ENCODE measurements around the gene GNG12.

GNG12 gene

DNA sequence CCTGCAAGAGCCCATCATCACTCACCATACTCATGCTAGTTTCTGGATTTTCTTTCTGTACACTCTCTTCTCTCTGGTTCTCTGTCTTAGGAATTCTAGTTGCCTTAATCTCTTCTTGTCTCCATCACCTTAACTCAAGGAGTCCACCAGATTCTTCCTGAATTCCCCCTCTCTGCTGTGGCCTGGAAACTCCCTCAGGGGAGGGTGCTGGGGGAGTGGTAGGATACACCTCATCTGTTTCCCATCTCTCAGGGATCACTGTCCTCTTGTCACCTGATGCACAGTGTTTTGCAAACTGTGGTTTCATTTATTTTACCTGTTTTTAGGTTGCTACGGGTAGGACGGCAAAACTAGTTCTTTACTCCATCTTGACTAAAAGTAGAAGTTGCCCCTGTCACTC lies 6.6 kb upstream of the GNG12 start:
- no peak for DNase-seq

DNA sequence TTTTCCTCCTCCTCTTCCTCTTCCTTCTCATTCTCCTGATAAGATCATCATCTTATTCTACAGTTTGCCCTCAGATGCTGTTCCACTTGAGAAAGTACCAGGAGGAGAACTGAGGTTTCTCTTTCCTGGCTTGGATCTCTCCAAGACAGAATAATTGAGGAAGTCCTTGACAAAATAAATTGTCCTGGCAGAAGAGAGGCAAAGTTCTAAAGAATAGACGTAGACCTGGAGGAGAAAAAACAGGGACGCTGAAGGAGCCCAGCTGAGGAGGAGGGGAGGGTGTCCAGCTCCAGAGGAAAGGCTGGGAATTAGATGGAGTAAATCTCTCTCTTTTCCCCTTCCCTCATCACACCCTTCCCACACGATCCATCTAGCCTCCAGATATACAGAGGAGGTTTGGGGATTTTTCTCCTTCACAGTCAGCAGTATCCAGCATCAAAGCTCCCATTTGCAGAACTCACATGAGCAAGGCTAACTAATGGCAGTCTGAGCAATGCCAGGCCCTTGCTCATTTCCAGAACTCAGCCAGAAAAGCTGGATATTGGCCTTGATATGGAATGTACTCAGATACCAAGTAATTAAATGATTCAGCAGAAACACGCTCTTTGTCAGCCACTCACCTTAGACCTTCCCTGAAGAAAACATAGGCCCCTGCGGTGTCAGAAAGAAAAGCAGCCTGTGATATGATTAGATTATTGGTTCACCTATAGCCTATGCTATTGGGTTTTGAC lies 5.1 kb upstream of the GNG12 start:
- no peak for DNase-seq

DNA sequence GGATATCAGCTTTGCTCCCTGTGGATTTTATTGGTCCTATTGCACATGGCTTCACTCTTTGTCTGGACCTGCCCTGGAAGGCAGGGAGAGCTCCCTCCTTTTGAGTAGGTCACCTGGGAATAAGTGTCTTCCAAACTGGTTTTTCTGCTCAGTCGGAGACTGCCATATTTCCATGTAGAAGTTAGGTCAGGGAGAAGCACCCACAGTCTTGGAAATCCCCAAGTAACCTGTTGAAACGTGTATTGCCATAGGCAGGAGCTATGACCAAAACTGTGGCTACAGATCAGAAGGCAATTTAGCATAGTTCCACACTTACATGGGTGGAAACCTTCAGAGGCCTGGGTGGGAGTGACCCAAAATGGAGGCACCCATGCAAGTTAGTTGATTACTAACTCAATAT lies 3.5 kb upstream of the GNG12 start:
- no peak for DNase-seq

DNA sequence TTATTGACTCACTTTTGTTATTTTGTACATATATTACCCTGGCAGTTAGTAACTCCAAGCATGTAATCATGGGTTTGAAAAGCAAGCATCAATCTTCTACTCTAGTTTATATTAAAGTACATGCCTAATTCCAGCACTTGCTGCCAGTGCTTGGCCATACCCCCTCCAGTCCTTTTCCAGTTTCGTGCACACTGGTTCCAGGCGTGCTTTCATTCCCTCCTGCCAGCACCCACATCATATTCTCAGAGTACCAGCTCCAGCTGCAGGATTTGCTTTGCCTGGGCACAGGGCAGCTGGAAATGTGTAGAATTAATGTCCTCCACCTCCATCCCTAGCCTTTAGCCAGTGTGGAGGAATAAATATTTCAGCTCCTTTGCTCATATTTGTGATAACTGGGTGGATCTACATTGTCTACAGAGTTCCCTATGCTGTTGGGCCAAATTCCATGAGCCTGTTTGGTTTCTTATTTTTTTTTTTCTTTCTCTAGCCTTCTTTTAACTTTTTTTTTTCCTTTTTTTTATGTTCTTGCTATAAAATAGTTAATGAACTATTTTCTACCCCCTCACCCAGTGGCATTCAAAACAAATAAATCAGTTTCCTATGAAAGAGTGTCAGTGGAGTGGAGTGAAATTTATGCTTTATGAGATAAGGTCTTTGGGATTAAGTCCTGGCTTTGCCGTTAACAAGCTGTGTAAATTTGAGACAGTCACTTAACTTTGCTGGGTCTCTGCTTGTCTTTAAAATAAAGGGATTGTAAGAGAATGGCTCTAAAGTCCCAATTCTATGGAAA lies 2.6 kb upstream of the GNG12 start:
- DNase-seq, result no peak

DNA sequence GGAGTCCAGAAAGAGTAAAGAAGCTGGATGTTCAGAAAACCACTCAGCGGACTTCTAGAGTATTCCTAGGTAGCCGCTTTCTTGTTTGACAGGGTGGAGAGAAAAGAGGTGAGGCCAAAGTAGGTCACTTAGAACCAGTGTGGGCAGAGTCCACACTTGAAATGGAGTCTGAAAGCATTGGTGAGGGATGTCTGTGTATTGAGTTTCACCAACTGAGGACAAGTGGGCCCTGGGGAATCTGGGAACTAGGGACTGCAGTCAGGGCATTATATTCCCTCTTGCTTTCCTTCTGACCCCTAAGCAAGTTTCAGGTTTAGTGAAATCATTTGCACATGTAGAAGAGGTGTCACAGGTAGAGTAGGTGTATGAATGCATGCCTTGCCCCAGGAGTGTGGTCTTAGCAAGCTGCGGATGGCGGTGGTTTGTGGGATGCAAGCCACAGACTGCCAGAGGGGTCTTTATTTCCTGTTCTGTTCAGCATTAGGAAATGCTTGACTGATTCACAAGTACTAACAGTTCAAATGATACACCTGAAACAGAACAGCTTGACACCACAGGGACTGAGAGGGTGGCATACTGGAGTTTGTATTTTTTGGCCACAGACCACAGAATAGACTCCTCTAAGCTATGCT lies 1.1 kb upstream of the GNG12 start:
- DNase-seq, result no peak

DNA sequence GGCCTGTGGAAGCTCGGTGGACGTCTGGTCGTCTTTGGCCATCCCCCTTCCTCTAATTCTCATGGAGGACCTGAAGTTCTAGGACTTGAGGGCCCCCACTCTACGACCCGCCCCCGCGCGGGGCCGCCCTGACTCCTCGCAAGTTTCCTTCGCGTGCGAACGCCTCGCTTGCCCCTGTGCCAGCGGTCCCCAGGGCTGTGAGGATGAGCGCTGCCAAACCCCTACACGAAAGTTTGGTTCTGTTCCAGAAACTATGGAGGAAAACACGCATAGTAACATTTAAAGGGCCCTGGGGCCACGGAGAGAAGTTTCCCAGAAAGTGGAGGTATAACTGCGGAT lies 304 bp upstream of the GNG12 start:
- no peak for DNase-seq

DNA sequence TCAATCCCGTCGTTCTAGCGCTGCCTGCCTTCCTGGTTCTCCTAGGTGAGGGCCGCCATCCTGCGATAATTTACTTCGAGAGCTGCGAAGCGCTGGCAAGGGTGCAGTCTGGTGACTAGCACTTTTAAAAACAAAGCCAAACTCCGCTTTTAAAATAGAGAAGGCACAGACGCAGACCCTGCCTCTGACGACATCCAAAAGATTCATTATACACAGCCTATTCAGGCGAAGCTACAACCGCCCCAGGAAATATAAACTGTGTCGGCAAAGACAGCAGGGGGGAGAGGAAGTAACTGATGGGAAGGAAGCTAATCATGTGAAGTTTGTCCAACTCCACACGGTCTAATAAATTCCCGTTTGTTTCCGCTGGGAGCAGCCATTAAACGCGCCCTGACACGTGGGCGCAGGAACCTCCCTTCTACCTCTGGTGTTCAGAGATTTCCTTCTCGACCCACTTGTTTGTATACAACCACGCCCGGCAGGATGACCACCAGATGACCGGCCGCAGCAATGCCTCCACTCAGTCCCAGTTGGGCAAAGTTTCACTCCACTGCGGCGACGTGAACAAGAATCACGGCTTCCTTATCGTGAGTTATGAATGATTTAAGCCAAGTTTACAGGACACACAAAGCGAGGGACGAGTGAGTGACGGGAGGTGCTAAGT lies 1.3 kb downstream of the GNG12 start:
- no peak for DNase-seq

DNA sequence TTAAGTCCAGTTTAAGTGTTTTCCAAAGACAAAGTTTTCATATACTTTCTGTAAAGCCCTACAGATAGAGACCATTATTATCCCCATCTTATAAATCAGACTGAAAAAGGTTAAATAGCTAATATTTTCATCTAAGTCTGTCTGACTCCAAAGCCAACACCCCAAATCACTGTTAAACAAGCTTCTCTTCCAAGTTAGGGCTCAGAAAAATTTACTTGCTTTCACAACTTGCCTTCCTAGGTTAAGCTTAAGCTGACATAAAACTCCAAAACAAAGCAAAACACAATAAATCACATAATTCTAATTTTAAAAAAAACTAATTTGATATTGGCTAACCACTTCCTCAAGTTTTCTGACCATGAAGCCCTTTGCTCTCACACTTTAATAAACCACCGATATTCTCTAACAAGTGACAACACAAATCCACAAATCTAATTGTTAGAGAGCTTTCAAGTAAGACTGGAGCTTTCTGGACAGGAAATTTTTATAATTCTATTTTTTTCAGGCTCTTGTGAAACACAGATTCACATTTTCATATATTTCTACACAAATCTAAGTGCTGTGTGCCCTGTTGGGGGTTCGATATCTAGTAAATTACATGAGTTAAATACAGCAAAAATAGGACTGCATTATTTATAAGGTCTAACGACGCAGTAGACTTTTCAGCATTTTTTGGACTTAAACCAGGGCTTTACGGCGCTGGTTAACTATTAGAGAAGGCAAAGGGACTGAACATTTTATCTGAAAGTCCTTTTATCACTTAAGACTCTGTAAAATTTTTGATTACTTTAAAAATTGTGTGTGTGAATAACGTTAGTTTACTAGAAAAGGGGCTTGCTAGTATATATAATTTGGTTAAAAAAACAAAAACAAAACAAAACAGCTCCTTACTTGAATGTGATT lies 2.1 kb downstream of the GNG12 start:
- no peak for DNase-seq

DNA sequence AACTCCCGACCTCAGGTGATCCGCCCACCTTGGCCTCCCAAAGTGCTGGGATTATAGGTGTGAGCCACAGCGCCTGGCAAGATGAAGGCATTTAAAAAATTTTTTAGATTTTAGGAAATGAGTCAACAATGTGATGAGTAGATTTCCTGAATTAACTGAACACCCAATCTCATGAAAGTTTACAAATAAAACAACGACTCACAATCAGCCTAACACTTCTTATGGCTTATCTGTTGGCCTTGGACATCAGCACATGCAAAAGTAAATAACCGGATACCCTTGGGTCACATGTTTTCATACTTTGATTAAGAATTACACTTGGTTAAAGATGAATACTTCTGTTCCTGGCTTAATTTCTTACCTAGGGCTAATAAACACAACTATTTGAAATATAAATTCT lies 3.0 kb downstream of the GNG12 start:
- DNase-seq, result no peak

DNA sequence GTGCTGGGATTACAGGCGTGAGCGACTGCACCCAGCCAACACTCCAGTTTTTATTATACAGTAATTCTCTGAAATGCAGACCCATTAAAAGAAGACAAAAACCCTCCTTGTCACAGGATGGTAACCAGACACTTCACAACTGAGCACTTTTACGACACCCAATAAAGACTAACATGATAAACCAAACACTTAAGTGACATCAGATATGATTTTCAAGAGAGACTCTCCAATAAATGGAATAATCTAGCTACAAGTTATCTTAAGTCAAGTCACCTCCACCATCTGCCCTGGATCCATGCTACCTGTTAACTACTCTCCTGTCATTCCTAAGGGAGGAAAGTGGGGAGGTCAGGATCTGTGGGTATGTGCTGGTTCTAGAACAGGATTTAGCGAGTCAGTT lies 5.6 kb downstream of the GNG12 start:
- DNase-seq, result no peak

DNA sequence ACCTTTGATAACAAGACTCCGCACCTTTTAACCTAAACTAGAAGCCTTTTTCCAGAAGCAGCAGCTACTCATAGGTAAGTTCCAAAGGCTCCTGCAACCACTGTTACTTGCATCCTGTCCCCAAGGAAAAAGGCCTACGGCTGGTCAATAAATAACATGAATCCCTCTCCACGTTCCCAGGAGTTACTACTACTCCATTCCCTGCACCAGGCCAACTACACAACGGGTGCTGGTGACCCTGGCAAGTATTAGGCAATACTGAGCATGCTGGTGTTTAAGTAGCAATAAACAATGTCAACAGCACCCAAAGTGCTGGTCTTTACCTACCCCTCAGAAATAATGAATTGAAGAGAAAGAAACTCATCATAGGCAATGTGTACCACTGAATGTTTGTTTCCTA lies 7.7 kb downstream of the GNG12 start:
- DNase-seq, result no peak

DNA sequence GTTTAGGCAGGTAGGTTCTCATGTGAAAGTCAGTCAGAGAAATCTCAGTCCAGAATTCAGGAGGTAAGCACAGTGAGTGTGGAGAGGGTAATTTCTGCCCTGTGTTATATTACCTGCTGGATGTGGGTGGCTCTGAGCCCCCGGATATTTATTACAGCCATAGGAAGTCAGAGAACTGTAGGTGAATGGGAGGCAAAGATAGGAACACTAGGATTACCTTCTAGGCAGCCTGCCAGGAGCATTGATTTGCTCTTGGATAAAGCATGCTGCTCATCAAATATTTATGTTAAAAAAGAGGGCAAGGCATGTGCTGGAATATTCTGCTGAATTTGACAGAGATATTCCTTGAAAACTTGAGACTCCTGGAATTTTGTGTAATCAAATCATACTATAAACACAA lies 8.5 kb downstream of the GNG12 start:
- no peak for DNase-seq

DNA sequence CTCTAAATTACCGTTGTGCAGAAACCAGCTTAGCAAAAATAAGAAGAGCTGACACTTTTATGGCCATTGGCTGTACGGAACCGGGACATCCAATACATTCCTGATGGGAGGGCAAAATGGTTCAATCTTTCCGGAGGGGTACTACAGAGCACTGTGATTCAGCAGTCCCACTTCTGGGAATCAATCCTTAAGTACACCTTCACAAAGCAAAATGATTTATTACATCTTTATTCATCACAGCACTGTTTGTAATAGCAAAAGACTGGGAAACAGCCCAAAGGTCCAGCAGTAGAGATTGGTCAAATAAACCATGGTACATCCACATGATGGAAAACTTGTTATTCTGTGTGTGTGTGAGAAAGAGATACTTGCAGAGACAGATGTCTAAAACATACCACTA lies 9.7 kb downstream of the GNG12 start:
- no peak for DNase-seq

DNA sequence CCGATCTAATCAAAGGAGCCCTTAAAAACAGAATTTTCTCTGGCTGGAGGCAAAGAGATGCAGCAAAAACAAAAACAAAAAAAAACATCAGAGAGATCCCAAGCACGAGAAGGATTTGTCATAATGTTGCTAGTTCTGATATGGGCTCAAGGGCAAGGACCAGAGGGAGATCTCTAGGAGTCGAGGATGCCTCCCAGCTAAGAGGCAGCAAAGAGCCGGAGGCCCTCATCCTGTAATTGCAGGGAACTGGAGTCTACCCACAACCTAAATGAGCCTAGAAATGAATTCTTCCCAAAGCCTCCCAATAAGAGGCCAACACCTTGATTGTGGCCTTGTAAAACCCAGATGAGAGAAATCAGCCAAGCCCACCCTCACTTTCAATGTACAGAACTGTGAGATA lies 12.0 kb downstream of the GNG12 start:
- DNase-seq, result no peak

DNA sequence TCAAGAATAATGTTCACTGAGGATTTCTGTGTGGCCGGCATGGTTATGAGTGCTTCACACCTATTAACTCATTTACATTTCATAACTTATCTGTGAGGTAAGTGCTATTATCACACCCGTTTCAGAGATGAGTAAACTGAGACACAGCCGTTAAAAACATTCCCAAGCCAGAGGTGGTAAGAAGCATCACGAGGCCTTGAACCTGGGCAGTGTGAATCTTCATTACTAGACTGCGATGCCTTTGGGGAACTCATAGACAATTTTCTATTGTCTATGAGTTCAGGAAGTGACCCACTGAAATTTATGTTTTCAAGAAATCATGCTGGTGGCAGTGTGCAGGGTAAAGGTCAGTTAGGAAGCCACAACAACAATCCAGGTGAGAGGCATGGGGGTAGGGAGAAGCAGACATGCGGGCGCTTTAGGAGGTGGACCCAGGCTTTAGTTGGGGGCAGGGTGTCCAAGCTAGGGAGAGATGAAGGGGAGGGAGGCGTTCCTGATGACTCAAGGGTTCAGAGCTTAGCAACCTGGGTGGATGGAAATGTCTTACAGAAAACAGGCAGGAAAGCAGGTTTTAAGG lies 14.5 kb downstream of the GNG12 start:
- DNase-seq, result no peak

DNA sequence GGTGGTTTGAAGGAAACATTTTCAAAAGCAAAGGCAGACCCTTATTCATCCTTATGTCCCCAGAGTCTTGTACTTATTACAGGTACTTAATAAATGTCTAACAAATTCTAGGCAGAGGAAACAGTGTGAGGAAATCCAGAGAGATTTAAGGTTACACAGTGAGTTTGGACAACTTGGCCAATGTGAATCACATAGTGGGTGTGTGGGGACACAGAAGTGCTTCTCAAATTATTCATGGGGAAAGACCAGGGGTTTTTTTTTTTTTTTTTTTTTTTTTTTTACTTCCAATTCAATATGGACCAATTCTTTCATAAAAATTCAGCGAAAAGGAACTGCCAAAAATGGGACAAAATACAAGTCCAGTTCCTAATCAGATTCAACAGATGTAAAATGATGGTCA lies 15.1 kb downstream of the GNG12 start:
- no peak for DNase-seq

DNA sequence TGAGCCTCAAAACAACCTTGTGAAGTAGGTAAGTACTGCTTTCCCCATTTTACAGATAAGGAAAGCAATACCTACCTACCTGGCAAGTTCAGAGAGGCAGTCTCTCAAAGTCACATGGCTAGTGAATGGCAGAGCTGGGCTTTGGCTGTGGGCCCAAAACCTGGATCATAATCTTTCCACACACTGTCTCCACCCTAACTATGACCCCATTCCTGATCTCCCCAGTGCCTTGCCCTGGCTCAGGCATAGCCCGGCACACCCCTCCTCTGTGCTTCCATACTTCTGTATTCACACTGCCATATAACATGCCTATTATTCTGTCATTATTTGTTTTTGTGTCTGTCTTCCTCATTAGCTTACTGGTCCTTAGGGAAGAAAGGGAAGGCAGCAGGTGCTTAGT lies 15.9 kb downstream of the GNG12 start:
- no peak for DNase-seq

DNA sequence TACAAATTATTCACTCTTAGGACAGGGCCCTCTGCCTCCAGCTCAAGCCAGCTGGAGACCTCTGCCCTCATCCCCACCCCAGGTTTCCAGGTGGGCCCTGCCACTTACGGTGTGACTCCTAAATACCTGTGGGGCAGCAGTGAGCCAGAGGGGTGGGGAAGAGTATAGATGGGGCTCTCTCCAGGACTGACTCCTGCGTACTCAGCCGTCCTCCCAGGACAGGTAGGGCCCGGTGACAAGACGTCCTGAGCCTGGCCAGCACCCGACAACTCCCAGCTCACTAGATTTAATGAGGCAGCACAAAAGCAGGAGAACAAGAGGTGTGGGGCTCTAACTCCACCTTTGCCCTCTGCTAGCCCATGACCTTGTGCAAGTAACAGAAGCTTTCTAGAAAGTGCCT lies 16.8 kb downstream of the GNG12 start:
- no peak for DNase-seq

DNA sequence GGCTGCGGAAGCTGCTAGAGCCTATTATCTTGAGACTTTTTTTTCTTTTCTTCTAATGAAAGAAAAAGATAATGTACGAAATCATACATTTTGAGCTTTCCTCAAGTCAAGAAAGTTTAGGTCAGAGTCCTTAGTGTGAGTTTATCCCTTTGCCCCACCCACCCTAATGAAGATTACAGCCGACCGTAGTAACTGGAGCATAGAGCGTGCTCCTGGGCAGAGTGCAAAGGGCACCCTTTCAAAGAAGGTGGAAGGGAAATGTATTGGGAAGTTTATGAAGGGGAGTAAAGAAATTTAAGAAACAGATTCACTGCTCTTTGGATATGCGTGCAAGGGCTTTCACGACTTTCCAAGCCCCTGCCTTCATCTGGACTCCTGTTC lies 17.2 kb downstream of the GNG12 start:
- DNase-seq, result no peak

DNA sequence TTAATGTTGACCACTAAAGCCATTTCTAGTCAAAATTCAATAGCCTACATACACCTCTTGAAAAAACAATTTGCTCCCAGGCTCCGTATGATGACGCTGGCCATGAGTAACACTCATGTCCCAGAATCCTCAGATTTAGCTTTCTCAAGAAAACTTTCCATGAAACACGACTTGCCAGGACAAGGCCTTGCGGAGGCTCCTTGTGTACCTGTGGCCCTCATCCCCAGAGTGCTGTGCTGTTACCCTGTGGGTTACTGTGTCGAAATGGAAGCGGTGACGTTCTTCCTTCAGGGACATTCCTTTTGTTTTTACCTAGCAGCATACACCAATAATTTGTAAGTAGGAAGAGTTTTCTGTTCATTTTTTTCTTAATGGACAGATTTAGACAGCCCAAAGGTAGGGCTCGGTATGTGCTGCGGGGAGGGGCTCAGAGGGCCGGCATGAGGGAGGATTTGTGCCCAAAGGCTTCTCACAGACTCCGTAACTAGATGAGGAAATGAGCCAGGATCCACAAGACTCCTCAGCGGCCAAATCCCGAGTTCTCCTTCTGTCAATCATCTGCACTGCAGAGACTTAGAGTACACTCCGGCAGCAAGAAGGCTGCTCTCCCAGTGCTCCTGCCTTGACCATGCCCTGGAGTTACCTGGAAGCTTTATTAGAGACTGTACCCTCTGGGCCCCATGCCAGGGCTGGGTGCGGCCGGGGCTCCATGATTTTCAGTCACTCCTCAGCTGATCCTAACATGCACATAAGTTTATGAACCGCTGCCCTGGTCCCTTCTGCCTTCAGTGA lies 17.8 kb downstream of the GNG12 start:
- DNase-seq, result no peak

DNA sequence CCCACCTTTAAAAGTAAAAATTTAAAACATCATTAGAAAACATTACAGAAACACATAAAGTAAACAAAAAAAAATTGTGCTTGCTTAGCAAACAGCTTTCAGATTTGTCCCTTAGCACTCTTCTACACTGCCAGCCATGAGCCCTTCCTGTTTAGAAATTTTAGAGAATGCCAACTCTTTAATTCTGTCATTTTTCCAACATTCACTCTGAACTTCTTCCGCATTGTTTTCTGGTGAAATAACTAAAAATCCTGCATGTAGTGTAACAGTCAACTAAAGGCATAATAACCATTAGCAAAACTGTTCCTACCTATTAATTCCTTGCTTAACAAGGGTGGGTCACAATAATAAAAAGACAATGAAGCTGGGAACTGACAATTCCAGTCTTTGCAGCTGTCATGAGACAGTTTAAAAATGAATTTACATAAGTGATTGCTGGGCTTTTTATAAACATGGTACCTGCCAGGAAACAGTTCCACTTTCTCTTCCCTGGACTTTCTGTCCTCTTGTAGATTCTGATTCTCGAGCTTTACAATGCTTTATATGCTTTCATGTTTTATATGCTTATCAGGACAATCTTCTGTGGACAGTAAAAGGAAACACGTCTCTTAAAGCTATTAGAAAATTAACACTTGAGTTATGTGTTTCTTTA lies 19.0 kb downstream of the GNG12 start:
- no peak for DNase-seq
